ENCODE data around the gene MYH2. TPM values are rescaled to one million over a fixed set of nuclear protein-coding genes. Genes with fewer than 3 reads are reported as not detected.

MYH2 gene
- total and polyA plus RNA-seq, 11 donors: 0.07 to 0.40 TPM; not detected in 9

GRCh38 chr17:10516638-10517037, 32.8 kb downstream of the MYH2 start:
- Histone ChIP-seq H3K9me3 (no peaks in the 10 kb centered on the region), H3K36me3 (no peaks in the 10 kb centered on the region), H3K4me3 (no peak overlapping the region), H3K4me1 (no peaks in the 10 kb centered on the region), H3K27ac (no peak overlapping the region), H3K27me3 (no peaks in the 10 kb centered on the region)
- DNase-seq: no peak
- no peak for ATAC-seq
- no peak for TF ChIP-seq CTCF (IDR thresholded peaks at IDR 0.05)
- TF ChIP-seq POLR2A (IDR thresholded peaks at IDR 0.05): no peak
- intact Hi-C loops (cut with DNase I): loop anchor here in 1 of 10 donors (10.0 kb wide), 1 partner anchor 52 kb away; the partner anchor contains the start of gene MYH4

GRCh38 chr17:10516065-10516464, 33.4 kb downstream of the MYH2 start:
- intact Hi-C loops (cut with DNase I): loop anchor here in 1 of 10 donors (10.0 kb wide), 1 partner anchor 51 kb away; the partner anchor contains the start of gene MYH4
- H3K27me3 ChIP-seq: no peaks in the 10 kb centered on the region
- DNase-seq (no peak), ATAC-seq (no peak)
- 79 to 88% (median 86%) methylated on average over 7 of the region's 7 CpGs for WGBS, 4 donors
- no peak overlapping the region for H3K27ac ChIP-seq
- TF ChIP-seq POLR2A (IDR thresholded peaks at IDR 0.05) (no peak), CTCF (IDR thresholded peaks at IDR 0.05) (no peak)
- H3K4me3 ChIP-seq: no peak overlapping the region
- no peaks in the 10 kb centered on the region for H3K36me3 ChIP-seq
- no peaks in the 10 kb centered on the region for H3K9me3 ChIP-seq
- no peaks in the 10 kb centered on the region for H3K4me1 ChIP-seq

GRCh38 chr17:10513299-10514067, 36.0 kb downstream of the MYH2 start:
- Histone ChIP-seq H3K27me3 (no peaks in the 10 kb centered on the region), H3K4me3 (no peak overlapping the region), H3K4me1 (no peaks in the 10 kb centered on the region), H3K9me3 (no peaks in the 10 kb centered on the region), H3K27ac (no peak overlapping the region), H3K36me3 (no peaks in the 10 kb centered on the region)
- DNase-seq (peak in 1 of 5 donors; percentile 6), ATAC-seq (peak in 3 of 4 donors; percentile 36 to 73 (median 70))
- intact Hi-C loops (cut with DNase I): loop anchor here in 1 of 10 donors (10.0 kb wide), 1 partner anchor 49 kb away; the partner anchor contains the start of gene MYH4
- WGBS, 4 donors: 43 to 64% (median 53%) methylated on average over 6 of the region's 6 CpGs
- no peak for TF ChIP-seq CTCF (IDR thresholded peaks at IDR 0.05)
- TF ChIP-seq POLR2A (IDR thresholded peaks at IDR 0.05): no peak

GRCh38 chr17:10512856-10513255, 36.6 kb downstream of the MYH2 start:
- peak in 1 of 4 donors; percentile 15 for ATAC-seq
- H3K27ac ChIP-seq: no peak overlapping the region

More at GRCh38 chr17:10512856-10513255, 36.6 kb downstream of the MYH2 start:
- no peak for DNase-seq
- 55 to 66% (median 61%) methylated on average over 2 of the region's 2 CpGs for WGBS, 4 donors
- Histone ChIP-seq H3K4me1 (no peaks in the 10 kb centered on the region), H3K4me3 (no peak overlapping the region), H3K36me3 (no peaks in the 10 kb centered on the region), H3K9me3 (no peaks in the 10 kb centered on the region), H3K27me3 (no peaks in the 10 kb centered on the region)
- no peak for TF ChIP-seq POLR2A (IDR thresholded peaks at IDR 0.05)
- intact Hi-C loops (cut with DNase I): loop anchor here in 1 of 10 donors (10.0 kb wide), 1 partner anchor 48 kb away; the partner anchor contains the start of gene MYH4
